Testis (tissue), 3 donors: ENCODE measurements around the gene NCF2. TPM values are rescaled to one million over a fixed set of nuclear protein-coding genes. Genes with fewer than 3 reads are reported as not detected.

ENCODE experiments used
- DNase-seq: peaks from one replicate; pipeline ENCODE4 v3.0.0-alpha.2; 2019
- H3K27ac ChIP-seq, 2 donors: fragments of 200-600 bp; sonication (generic); one replicate each; pipeline ENCODE4 v1.5.1; 2019
- H3K27me3 ChIP-seq: fragments of 200-600 bp; sonication (generic); one replicate; pipeline ENCODE4 v1.5.1; 2019
- H3K36me3 ChIP-seq: fragments of 200-600 bp; sonication (generic); one replicate; pipeline ENCODE4 v1.5.1; 2017; ENCODE audit warnings: low read depth; ENCODE audit errors: missing control alignments
- H3K4me1 ChIP-seq: fragments of 200-600 bp; sonication (generic); one replicate; pipeline ENCODE4 v1.5.1; 2019
- H3K4me3 ChIP-seq, 2 donors: fragments of 200-600 bp; sonication (generic); one replicate each; pipeline ENCODE4 v1.5.1; 2017 to 2019
- H3K9me3 ChIP-seq: fragments of 200-600 bp; sonication (generic); one replicate; pipeline ENCODE4 v1.5.1; 2017
- CTCF ChIP-seq, 3 experiments: fragments of 450-650 bp in 2 of 3; fragments of 200-600 bp in 1 of 3; sonication (generic) in 1 of 3; IDR thresholded peaks; one replicate each; pipeline ENCODE4 v1.5.1; 2016 to 2019; ENCODE audit warnings: antibody characterized with exemption in 3 of 3, mild to moderate bottlenecking in 2 of 3, moderate library complexity in 1 of 3
- POLR2A ChIP-seq: fragments of 450-650 bp; IDR thresholded peaks from one replicate; pipeline ENCODE4 v1.6.1; 2017; ENCODE audit warnings: antibody characterized with exemption, mild to moderate bottlenecking, moderate library complexity
- WGBS, 2 donors: methylation state at CpG; one replicate each; pipeline ENCODE4 v1.1.5; 2018; 5-methylcytosine and 5-hydroxymethylcytosine counted together
- intact Hi-C: fragments of 100-400 bp; cut with DNase I; formaldehyde crosslinking; loops from one replicate; pipeline ENCODE4 v1.15.1; 2023; ENCODE audit warnings: low total_unique reads
- polyA plus RNA-seq: library from polyadenylated mRNA; stranded (reverse); fragments of 350-450 nt; fragmentation: Illumina TruSeq; extraction: RNeasy Lipid Tissue Mini Kit (QIAGEN cat#74804); gene quantifications from one replicate; pipeline ENCODE4 v1.2.3, GENCODE V29; 2014; ENCODE audit warnings: low read depth, low replicate concordance; ENCODE audit not compliant: insufficient read depth
- total RNA-seq, 2 donors: library from RNA; depleted of rRNA; stranded (reverse); fragments of >200 nt; gene quantifications; one replicate each; pipeline ENCODE4 v1.2.3, GENCODE V29; 2016

The NCF2 gene
- total and polyA plus RNA-seq, 3 donors from 2014 or later: 1.3 to 7.8 (median 3.7) TPM

DNA sequence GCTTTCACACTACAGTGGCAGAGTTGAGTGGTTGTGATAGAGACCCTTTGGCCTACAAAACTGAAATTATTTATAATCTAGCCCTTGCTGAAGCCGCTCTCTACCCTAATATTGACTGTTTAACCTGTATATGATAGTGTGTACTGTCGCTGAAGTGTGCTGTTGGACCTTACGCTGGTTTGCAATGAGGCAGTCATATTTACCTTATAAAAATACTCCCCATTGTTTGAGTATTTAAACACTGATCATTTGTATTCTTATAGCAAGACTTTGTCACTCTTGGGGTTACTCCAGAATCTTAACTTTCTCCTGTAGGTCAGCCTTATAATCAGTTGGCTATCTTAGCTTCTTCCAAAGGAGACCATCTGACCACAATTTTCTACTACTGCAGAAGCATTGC lies 61.7 kb downstream of the NCF2 start:
- TF ChIP-seq CTCF (IDR thresholded peaks at IDR 0.05) (no peak), POLR2A (no peak)
- Histone ChIP-seq H3K36me3 (no peaks in the 10 kb centered on the region), H3K27ac (no peak overlapping the region), H3K4me3 (no peak overlapping the region), H3K9me3 (no peaks in the 10 kb centered on the region), H3K27me3 (no peaks in the 10 kb centered on the region), H3K4me1 (no peaks in the 10 kb centered on the region)
- WGBS, 2 donors: 97 to 99% methylated on average over 3 of the region's 3 CpGs
- intact Hi-C loops: no loop called here
- no peak for DNase-seq

- intact Hi-C loops: no loop called here
- H3K9me3 ChIP-seq: no peaks in the 10 kb centered on the region
- DNase-seq: no peak
- H3K4me1 ChIP-seq: no peaks in the 10 kb centered on the region
- no peak for TF ChIP-seq POLR2A
- no peak for TF ChIP-seq CTCF (IDR thresholded peaks at IDR 0.05)
- H3K4me3 ChIP-seq: no peak overlapping the region
- no peaks in the 10 kb centered on the region for H3K27me3 ChIP-seq
- 85 to 89% methylated on average over 1 of the region's 1 CpG for WGBS, 2 donors
- no peaks in the 10 kb centered on the region for H3K36me3 ChIP-seq
- no peak overlapping the region for H3K27ac ChIP-seq
These were observed 68.2 kb downstream of the NCF2 start for GRCh38 chr1:183522104-183522503.

DNA sequence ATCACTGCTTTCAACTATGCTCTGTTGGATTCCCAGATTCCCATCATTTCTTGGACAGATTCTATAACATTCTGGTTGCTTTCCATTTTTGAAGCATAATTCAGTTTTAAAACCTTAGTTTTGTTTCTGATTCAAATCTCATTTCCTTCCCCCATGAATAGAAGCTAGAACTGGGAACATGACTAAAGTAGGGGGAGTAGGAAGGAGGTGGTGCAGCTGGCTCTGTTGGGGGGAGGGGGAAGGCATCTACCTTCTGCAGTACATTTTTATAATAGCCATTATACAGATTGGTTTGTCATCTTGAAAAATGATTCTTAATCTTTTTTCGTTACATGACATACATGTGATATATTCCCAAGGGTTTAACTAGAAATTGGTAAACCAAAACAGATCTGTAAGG lies 69.9 kb downstream of the NCF2 start:
- intact Hi-C loops: no loop called here
- Histone ChIP-seq H3K27me3 (no peaks in the 10 kb centered on the region), H3K36me3 (no peaks in the 10 kb centered on the region), H3K4me3 (no peak overlapping the region), H3K9me3 (no peaks in the 10 kb centered on the region), H3K4me1 (no peaks in the 10 kb centered on the region), H3K27ac (no peak overlapping the region)
- TF ChIP-seq CTCF (IDR thresholded peaks at IDR 0.05) (no peak), POLR2A (no peak)
- DNase-seq: no peak
- WGBS, 2 donors: 81 to 88% methylated on average over 1 of the region's 1 CpG

DNA sequence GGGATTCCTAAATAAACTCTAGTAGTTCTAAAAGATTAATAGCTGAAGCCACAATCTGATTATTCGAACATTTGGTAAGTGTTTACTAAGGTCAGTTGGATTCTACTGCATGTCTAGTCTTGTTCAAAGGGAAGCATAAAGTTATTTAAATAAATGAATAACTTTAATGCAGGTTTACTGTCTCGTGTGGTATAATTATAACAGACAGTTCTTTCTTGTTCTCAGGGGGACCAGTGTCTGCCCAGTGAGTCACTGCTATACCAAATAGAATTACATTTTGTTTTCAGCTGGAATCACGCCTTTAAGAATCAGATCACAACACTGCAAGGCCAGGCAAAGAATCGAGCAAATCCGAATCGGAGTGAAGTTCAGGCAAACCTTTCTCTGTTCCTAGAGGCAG lies 72.9 kb downstream of the NCF2 start:
- TF ChIP-seq POLR2A (no peak), CTCF (IDR thresholded peaks at IDR 0.05) (no peak)
- no peak overlapping the region for H3K4me3 ChIP-seq
- H3K9me3 ChIP-seq: no peaks in the 10 kb centered on the region
- DNase-seq: no peak
- WGBS, 2 donors: 87 to 92% methylated on average over 6 of the region's 6 CpGs
- no peaks in the 10 kb centered on the region for H3K27me3 ChIP-seq
- H3K36me3 ChIP-seq: no peaks in the 10 kb centered on the region
- no peaks in the 10 kb centered on the region for H3K4me1 ChIP-seq
- intact Hi-C loops: no loop called here
- H3K27ac ChIP-seq: no peak overlapping the region

DNA sequence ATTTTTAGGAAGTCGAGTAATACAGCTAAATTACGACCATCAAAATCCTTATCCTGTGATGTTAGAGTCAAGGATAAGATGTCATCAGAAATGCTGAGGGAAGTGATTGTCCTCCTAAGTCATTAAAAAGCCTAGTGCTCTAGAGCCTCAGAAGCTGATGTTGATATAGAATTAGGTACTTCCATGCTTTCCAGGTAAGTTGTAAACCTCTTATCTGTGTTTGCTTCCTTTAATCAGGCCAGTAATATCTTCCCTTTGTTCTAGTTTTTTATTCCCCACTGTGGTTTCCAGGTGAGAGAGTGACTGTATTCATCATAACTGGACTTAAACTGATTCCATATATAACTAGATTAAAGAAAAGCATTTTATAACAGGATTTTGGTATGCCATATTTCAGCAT lies 73.5 kb downstream of the NCF2 start:
- intact Hi-C loops: no loop called here
- no peak for DNase-seq
- WGBS, 2 donors: 89 to 97% methylated on average over 2 of the region's 2 CpGs

More for the DNA sequence above, 73.5 kb downstream of the NCF2 start:
- Histone ChIP-seq H3K4me1 (no peaks in the 10 kb centered on the region), H3K9me3 (no peaks in the 10 kb centered on the region), H3K27ac (no peak overlapping the region), H3K36me3 (no peaks in the 10 kb centered on the region), H3K27me3 (no peaks in the 10 kb centered on the region), H3K4me3 (no peak overlapping the region)
- TF ChIP-seq CTCF (IDR thresholded peaks at IDR 0.05): no peak
- no peak for TF ChIP-seq POLR2A
